Heart right ventricle (tissue), 16 donors: ENCODE results near the gene IMP3. TPM values are rescaled to one million over a fixed set of nuclear protein-coding genes. Genes with fewer than 3 reads are reported as not detected.
"Not testable (repeated sequence)": the region's sequence is repeated elsewhere in the genome, so short reads cannot be mapped to it uniquely, and the experiment has no call there.

Experiments used
- ATAC-seq, 8 donors: fragments of 200-7000 bp; cut with Tn5 transposase; one replicate each; pipeline ENCODE4 v1.9.1; 2020; ENCODE audit warnings: mild to moderate bottlenecking in 8 of 8, moderate library complexity in 8 of 8, moderate number of reproducible peaks in 1 of 8
- DNase-seq, 2 donors: peaks; one replicate each; pipeline ENCODE4 v3.0.0-alpha.2; 2020
- H3K27ac ChIP-seq, 10 donors: fragments of 200-600 bp; sonication (generic) in 2 of 10; one replicate each; pipeline versions ENCODE4 v1.5.0 to v1.8.0; 2020 to 2022; ENCODE audit warnings: mild to moderate bottlenecking in 3 of 10
- H3K27me3 ChIP-seq, 7 donors: fragments of 200-600 bp; one replicate each; pipeline ENCODE4 v1.8.0; 2021 to 2022; ENCODE audit warnings: mild to moderate bottlenecking in 2 of 7
- H3K36me3 ChIP-seq, 9 donors: fragments of 200-600 bp; sonication (generic) in 1 of 9; one replicate each; pipeline versions ENCODE4 v1.5.0 to v1.8.0; 2020 to 2022; ENCODE audit warnings: mild to moderate bottlenecking in 2 of 9
- H3K4me1 ChIP-seq, 9 donors: fragments of 200-600 bp; sonication (generic) in 1 of 9; one replicate each; pipeline versions ENCODE4 v1.5.0 to v1.8.0; 2020 to 2022; ENCODE audit warnings: mild to moderate bottlenecking in 4 of 9
- H3K4me3 ChIP-seq, 10 donors: fragments of 200-600 bp; sonication (generic) in 2 of 10; one replicate each; pipeline versions ENCODE4 v1.5.0 to v1.8.0; 2020 to 2022; ENCODE audit warnings: mild to moderate bottlenecking in 7 of 10, moderate library complexity in 2 of 10
- H3K9me3 ChIP-seq, 11 donors: fragments of 200-600 bp in 10 of 11; sonication (generic) in 2 of 11; one replicate each; pipeline versions ENCODE4 v1.5.0 to v1.8.0; 2013 to 2022; ENCODE audit warnings: mild to moderate bottlenecking in 2 of 11, control low read depth in 1 of 11, moderate library complexity in 1 of 11
- CTCF ChIP-seq, 9 donors: fragments of 200-600 bp; sonication (generic) in 2 of 9; IDR thresholded peaks; one replicate each; pipeline versions ENCODE4 v1.5.0 to v1.8.0; 2021 to 2022; ENCODE audit warnings: antibody characterized with exemption in 9 of 9, mild to moderate bottlenecking in 5 of 9, moderate library complexity in 1 of 9
- WGBS, 2 donors: extraction: QIAGEN DNeasy Blood & Tissue Kit; methylation state at CpG; one replicate each; pipeline ENCODE4 v1.1.7; 2013; ENCODE audit warnings: inconsistent platforms in 1 of 2; 5-methylcytosine and 5-hydroxymethylcytosine counted together
- intact Hi-C, 10 donors: fragments of 100-400 bp; cut with DNase I; formaldehyde crosslinking; loops; one replicate each; pipeline versions ENCODE4 v1.11.1 to v1.14.2; 2022
- polyA plus RNA-seq, 2 donors: library from polyadenylated mRNA; stranded (reverse); fragments of 200-250 nt; gene quantifications; one replicate each; pipeline ENCODE4 v1.2.3, GENCODE V29; 2013
- total RNA-seq, 10 donors: library from RNA; stranded (reverse); fragmentation: NEBNext Ultra II Directional in 3 of 10; extraction: Animal tissue kit (Norgen Biotek cat#: 25700) in 3 of 10; gene quantifications; one replicate each; pipeline versions ENCODE4 v1.2.1 to v1.2.4, GENCODE V29; 2021 to 2023
- donor health status: Arrhythmogenic right ventricular cardiomyopathy.
- donor health status: ischemic (EF 13 %, LVEDD 7.1; RV severe dilation, severe dysfunction).
- donor health status: healthy with polysubstance abuse.
- donor health status: DM: no; HTN: yes; CAD: no.
- donor health status: DM: no; HTN: no; CAD: no.
- donor health status: ischemic (EF 25% LVEDD 6.9; RV normal size, moderate dysfunction).
- donor health status: ischemic (EF 25% LVEDD 5.7; RV mildly dilated, moderate dysfunction).
- donor health status: healthy.
- donor health status: DM: yes; HTN: yes; CAD: no.
- donor health status: Ischemic cardiomyopathy.
- donor health status: ischemic (EF 35%, LVEDD 5.7; RV mildly dilated, moderate dysfunction).
- donor health status: nonischemic (EF 11% LVEDD 7.7; RV severe dilation, severe dysfunction).
- donor health status: DM: yes; HTN: yes; CAD: no.
- donor health status: PGD.
- donor health status: ischemic (EF 29% LVEDD 5.4; RV normal size, mild dysfunction).
- donor health status: nonischemic (EF 23%, LVEDD 6.1; RV moderate dilation, normal function).

IMP3 gene
- total and polyA plus RNA-seq, 12 donors: 33.7 to 77.2 (median 40.2) TPM

- 88 to 89% methylated on average over 10 of the region's 10 CpGs for WGBS, 2 donors
- intact Hi-C loops: loop anchor here in 9 of 10 donors (2.0 to 10.0 kb wide), 7 partner anchors 43 to 177 kb away; no protein-coding TSS in a partner anchor
Measured at GRCh38 chr15:75684648-75685047, 44.6 kb upstream of the IMP3 start.

DNA sequence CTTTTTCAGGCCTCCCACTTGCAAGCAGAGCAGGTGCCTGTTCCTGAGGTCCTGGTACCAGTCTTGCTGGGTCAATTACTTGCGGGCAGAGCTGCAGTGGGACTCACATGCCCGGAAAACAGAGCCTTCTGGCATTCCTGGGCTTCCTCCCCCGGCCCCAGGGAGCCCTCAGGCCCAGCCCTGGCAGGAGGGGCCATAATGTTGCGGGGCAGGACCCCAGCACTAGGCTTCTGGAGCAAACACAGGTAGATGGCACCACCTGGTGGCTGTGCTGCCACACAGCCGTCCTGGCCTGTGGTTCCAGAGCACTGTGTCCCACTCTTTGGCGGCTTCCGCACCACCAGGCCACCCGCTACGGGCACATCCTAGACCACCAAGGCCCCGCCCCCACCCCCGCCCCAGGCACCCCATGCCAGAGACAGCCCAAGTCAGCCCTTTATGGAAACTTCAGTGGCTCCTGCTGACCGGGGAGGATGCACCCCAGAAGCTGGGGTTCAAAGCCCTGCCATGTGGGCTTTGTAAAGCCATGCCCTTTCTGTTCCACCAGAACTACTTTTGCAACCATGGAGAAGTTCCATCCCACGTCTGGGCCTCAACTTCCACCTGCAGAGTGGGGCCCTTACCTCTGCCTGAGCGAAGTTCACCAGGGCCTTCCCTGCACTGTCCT, 43.8 kb upstream of the IMP3 start:
- intact Hi-C loops: loop anchor here in 8 of 10 donors (2.0 to 10.0 kb wide), 6 partner anchors 46 to 176 kb away; no protein-coding TSS in a partner anchor
- peak; percentile 73 to 89 (median 83) for TF ChIP-seq CTCF (IDR thresholded peaks at IDR 0.05)
- H3K27ac ChIP-seq, H3K9me3 ChIP-seq, H3K27me3 ChIP-seq, H3K4me3 ChIP-seq: not testable (repeated sequence)
- peaks cover 0 to 52% (median 0%) of the 10 kb centered on the region in 9 donors for H3K36me3 ChIP-seq
- WGBS, 2 donors: 21 to 22% methylated on average over 14 of the region's 14 CpGs
- H3K4me1 ChIP-seq: peaks cover 0 to 16% (median 5%) of the 10 kb centered on the region in 9 donors
- peak; percentile 60 to 71 for DNase-seq
- peak; percentile 43 to 81 (median 75) for ATAC-seq

More at GRCh38 chr15:75684648-75685047, 44.6 kb upstream of the IMP3 start:
- Histone ChIP-seq H3K27ac (no peak overlapping the region), H3K9me3 (no peaks in the 10 kb centered on the region), H3K36me3 (peaks cover 0 to 49% (median 0%) of the 10 kb centered on the region in 9 donors), H3K4me1 (peaks cover 0 to 16% (median 5%) of the 10 kb centered on the region in 9 donors), H3K4me3 (no peak overlapping the region), H3K27me3 (no peaks in the 10 kb centered on the region)
- no peak for ATAC-seq
- TF ChIP-seq CTCF (IDR thresholded peaks at IDR 0.05): no peak
- no peak for DNase-seq

GRCh38 chr15:75682181-75683135, 42.4 kb upstream of the IMP3 start:
- no peak for DNase-seq
- H3K9me3 ChIP-seq: no peaks in the 10 kb centered on the region
- 89 to 90% methylated on average over 33 to 40 of the region's 40 CpGs for WGBS, 2 donors
- no peak overlapping the region for H3K27ac ChIP-seq
- intact Hi-C loops: loop anchor here in 8 of 10 donors (5.0 to 10.0 kb wide), 5 partner anchors 45 to 175 kb away; no protein-coding TSS in a partner anchor
- peaks cover 0 to 45% (median 0%) of the 10 kb centered on the region in 9 donors for H3K36me3 ChIP-seq
- no peak overlapping the region for H3K4me3 ChIP-seq
- TF ChIP-seq CTCF (IDR thresholded peaks at IDR 0.05): no peak
- ATAC-seq: no peak
- peaks cover 0 to 16% (median 5%) of the 10 kb centered on the region in 9 donors for H3K4me1 ChIP-seq
- no peaks in the 10 kb centered on the region for H3K27me3 ChIP-seq
